RWPE2 (cell line): ENCODE results near the gene CEACAM21.

ENCODE experiments used
- ATAC-seq: fragments of 200-7000 bp; cut with Tn5 transposase; 3 replicates; pipeline ENCODE4 v1.9.1; 2021; ENCODE audit warnings: low read depth
- DNase-seq: peaks from one replicate; pipeline ENCODE4 v3.0.0-alpha.2; 2020; ENCODE audit warnings: low spot score
- H3K27ac ChIP-seq: fragments of 450-650 bp; 2 replicates; pipeline ENCODE4 v1.5.1; 2017; ENCODE audit warnings: mild to moderate bottlenecking; ENCODE audit not compliant: poor library complexity, severe bottlenecking
- H3K27me3 ChIP-seq: fragments of 250-450 bp; sonication (Bioruptor Pico); 2 replicates; pipeline ENCODE4 v1.5.1; 2021; ENCODE audit warnings: mild to moderate bottlenecking, moderate library complexity; ENCODE audit not compliant: insufficient read depth, poor library complexity, severe bottlenecking
- H3K36me3 ChIP-seq: fragments of 250-450 bp; sonication (Bioruptor Pico); 2 replicates; pipeline ENCODE4 v1.5.1; 2020; ENCODE audit warnings: low read depth, mild to moderate bottlenecking, moderate library complexity
- H3K4me1 ChIP-seq: fragments of 250-450 bp; sonication (Bioruptor Pico); 2 replicates; pipeline ENCODE4 v1.5.1; 2021; ENCODE audit warnings: mild to moderate bottlenecking, moderate library complexity; ENCODE audit not compliant: insufficient read depth, poor library complexity, severe bottlenecking
- H3K4me3 ChIP-seq: fragments of 250-450 bp; sonication (Bioruptor Pico); 2 replicates; pipeline ENCODE4 v1.5.1; 2021; ENCODE audit warnings: mild to moderate bottlenecking, moderate library complexity; ENCODE audit not compliant: severe bottlenecking
- H3K9me3 ChIP-seq: fragments of 250-450 bp; sonication (Bioruptor Pico); 2 replicates; pipeline ENCODE4 v1.5.1; 2021; ENCODE audit warnings: mild to moderate bottlenecking, moderate library complexity; ENCODE audit not compliant: severe bottlenecking
- CTCF ChIP-seq: fragments of 450-650 bp; IDR thresholded peaks from one replicate; pipeline ENCODE4 v1.5.1; 2017; ENCODE audit warnings: mild to moderate bottlenecking, moderate library complexity; ENCODE audit not compliant: poor library complexity, severe bottlenecking

The CEACAM21 gene

DNA sequence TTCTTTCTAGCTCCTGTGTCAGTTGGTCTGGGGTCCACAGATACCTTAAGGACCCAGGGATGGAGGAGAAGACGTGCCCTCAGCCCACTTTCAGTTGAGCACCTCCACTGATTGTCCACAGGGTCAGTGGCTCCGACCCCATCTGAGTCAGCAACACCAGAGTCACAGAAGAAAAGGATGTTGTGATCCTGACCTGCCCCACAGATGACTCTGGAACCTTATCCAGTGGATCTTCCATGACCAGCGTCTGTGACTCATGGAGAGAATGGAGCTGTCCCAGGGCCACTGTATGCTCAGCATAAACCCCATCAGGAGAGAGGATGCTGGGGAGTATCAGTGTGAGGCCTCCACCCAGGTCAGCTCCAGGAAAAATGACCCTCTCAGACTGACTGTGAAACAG is 28.9 kb downstream of the CEACAM21 start:
- Histone ChIP-seq H3K27ac (no peak overlapping the region), H3K4me3 (no peak overlapping the region), H3K27me3 (peaks cover 24% of the 10 kb centered on the region), H3K4me1 (no peaks in the 10 kb centered on the region), H3K9me3 (no peaks in the 10 kb centered on the region), H3K36me3 (no peaks in the 10 kb centered on the region)
- DNase-seq (no peak), ATAC-seq (no peak)
- no peak for TF ChIP-seq CTCF

DNA sequence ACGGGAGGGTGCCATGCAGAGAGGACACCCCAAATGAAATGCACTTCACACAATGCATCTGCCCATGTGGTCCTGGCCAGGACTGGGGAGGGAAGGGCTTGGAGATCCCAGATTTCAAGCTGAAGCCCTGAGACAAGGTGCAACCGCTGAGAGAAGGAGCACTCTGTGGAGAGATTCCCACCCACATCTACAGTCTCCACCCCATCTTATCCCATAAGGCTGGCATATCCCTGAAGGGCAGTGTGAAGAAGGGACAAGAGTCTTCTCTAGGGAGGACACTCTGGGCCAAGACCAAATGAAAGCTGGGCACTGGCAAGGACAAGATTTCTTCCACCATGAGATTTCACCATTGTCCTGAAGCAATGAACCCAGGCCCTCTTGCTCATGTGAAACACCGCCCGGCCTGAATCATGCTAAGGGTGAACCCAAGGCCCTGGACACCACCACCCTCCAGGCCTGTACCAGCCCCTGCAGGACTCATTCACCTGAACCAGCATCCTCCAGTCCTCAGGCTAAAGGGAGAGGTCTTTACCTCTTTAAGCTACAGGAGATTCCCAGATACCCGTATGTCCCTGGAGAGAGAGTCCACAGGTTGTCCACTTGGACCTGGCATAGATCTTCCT is 30.4 kb downstream of the CEACAM21 start:
- no peak overlapping the region for H3K4me3 ChIP-seq
- no peaks in the 10 kb centered on the region for H3K9me3 ChIP-seq
- no peaks in the 10 kb centered on the region for H3K36me3 ChIP-seq
- H3K4me1 ChIP-seq = no peaks in the 10 kb centered on the region
- no peak for TF ChIP-seq CTCF
- peaks cover 39% of the 10 kb centered on the region for H3K27me3 ChIP-seq
- H3K27ac ChIP-seq = no peak overlapping the region
- ATAC-seq (no peak), DNase-seq (no peak)

DNA sequence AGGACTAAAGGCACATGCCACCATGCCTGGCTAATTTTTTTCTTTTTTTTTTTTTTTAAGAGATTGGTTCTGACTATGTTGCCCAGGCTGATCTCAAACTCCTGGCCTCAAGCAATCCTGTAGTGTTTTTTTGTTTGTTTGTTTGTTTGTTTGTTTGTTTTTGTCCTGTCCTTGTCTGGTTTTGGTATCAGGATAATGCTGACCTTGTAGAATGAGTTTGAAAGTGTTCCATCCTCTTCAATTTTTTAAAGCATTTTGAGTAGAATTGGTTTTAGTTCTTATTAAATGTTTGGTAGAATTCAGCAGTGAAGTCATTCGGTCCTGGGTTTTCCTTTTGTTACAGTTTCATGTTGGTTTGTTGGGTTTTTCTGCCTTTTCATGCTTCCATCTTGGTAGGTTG is 31.7 kb downstream of the CEACAM21 start:
- no peak for TF ChIP-seq CTCF
- DNase-seq = no peak
- Histone ChIP-seq H3K36me3 (no peaks in the 10 kb centered on the region), H3K9me3 (no peaks in the 10 kb centered on the region), H3K27me3 (peaks cover 39% of the 10 kb centered on the region), H3K27ac (no peak overlapping the region), H3K4me1 (no peaks in the 10 kb centered on the region), H3K4me3 (no peak overlapping the region)
- no peak for ATAC-seq

DNA sequence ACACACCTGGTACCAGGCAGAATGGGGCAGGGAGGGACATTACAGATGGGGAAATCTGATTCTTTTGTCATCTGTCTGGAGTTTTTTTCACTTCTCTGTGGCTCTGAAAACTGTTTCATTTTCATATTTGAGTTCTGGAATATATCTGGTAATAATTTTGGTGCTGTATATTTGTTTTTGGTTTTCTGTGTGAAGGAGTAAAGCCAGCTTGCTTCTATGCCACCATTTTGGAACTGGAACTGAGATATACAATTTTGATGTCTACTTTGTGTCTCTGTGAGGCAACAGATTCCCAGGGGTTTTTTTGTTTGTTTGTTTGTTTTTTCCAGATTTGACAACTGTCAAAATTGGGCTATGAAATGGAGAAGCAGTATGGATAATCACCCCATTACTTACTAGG is 34.8 kb downstream of the CEACAM21 start:
- no peak overlapping the region for H3K27ac ChIP-seq
- H3K4me1 ChIP-seq = no peaks in the 10 kb centered on the region
- DNase-seq = no peak
- TF ChIP-seq CTCF = no peak
- no peaks in the 10 kb centered on the region for H3K36me3 ChIP-seq
- no peaks in the 10 kb centered on the region for H3K9me3 ChIP-seq
- peaks cover 31% of the 10 kb centered on the region for H3K27me3 ChIP-seq
- H3K4me3 ChIP-seq = no peak overlapping the region
- ATAC-seq = no peak

DNA sequence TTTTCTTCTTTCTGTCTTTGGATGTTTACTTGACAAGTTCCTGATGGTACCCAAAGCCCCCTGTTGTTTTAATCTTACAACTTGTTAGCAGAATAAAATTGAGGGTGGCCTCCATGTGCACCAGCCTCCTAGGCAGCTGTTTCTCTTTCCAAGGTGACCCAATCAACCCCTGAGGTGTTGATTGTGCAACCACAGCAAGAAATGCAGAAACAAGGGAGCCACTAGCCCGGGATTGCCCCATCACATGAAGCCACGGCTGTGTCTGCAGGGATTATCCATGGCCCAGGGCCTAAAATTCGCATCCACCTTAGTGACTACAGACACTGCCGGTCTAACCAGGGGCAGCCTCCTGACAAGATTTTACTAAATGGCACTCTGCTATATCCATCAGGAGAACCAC is 36.5 kb downstream of the CEACAM21 start:
- peaks cover 24% of the 10 kb centered on the region for H3K27me3 ChIP-seq
- no peaks in the 10 kb centered on the region for H3K36me3 ChIP-seq
- no peak overlapping the region for H3K27ac ChIP-seq
- H3K4me3 ChIP-seq = no peak overlapping the region
- no peak for ATAC-seq
- TF ChIP-seq CTCF = no peak
- DNase-seq = no peak
- H3K9me3 ChIP-seq = no peaks in the 10 kb centered on the region
- no peaks in the 10 kb centered on the region for H3K4me1 ChIP-seq
